ENCODE data around the gene IDH2. TPM values are rescaled to one million over a fixed set of nuclear protein-coding genes. Genes with fewer than 3 reads are reported as not detected.

The IDH2 gene
- total RNA-seq, 1 experiment from 2014 or later = 94.1 TPM

DNA sequence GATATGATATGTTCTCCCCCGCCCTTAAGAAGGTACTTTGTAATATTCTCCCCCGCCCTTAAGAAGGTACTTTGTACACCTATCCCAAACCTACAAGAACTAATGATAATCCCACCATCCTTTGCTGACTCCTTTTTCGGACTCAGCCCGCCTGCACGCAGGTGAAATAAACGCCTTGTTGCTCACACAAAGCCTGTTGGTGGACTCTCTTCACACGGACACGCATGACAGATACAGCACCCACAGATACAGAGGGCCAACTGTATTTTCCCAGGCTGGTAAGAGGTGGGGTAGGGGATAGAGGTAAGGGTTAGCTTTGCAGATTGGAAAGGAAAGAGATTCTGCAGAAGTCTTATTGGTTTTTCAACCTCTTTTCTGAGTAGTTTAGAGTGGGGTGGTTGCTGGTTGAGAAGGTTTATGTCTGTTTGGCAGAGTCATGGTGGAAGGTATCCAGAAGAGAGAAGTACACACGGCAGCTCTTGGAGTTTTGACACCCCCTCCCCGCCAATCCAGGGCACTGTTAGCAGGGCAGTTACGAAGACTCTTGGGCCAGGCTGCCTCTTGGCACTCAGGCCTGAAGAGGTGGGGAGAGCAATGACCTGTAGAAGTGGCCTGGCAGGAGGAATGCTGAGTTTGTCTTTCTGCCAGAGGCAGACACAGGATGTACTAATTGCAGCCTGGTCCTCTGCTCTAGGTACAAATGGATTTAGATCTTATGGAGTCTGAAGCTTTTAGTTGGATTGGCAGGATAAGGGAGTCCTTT is 36.0 kb upstream of the IDH2 start:
- no peaks in the 10 kb centered on the region for H3K27me3 ChIP-seq (ENCODE audit: low read length)
- CTCF ChIA-PET = no interaction called here
- POLR2A ChIA-PET (ENCODE audit: unreplicated experiment) = no interaction called here
- H4K20me1 ChIP-seq (ENCODE audit: low read length) = no peaks in the 10 kb centered on the region
- H3K9me2 ChIP-seq (replicated peaks; ENCODE audit: low read length) = no peaks in the 10 kb centered on the region
- H2AFZ ChIP-seq (ENCODE audit: low read length) = no peak overlapping the region
- H3K27ac ChIP-seq (ENCODE audit: low read length) = no peak overlapping the region
- peaks cover 9% of the 10 kb centered on the region for H3K4me1 ChIP-seq (ENCODE audit: insufficient read depth, low read length)
- H3K36me3 ChIP-seq (ENCODE audit: low read depth, low read length) = no peaks in the 10 kb centered on the region
- H3K9me3 ChIP-seq (ENCODE audit: low read length) = no peaks in the 10 kb centered on the region
- H3K79me2 ChIP-seq (ENCODE audit: low read length) = no peaks in the 10 kb centered on the region
- no peak overlapping the region for H3K9ac ChIP-seq (ENCODE audit: low read length)
- intact Hi-C loops (cut with micrococcal nuclease) = no loop called here
- no peak overlapping the region for H3K4me2 ChIP-seq (ENCODE audit: low read length)
- no TSS peak for BruUV-seq (replicated peaks)
- DNase-seq = no peak
- H3F3A ChIP-seq (ENCODE audit: low read length, unreplicated experiment) = no peaks in the 10 kb centered on the region
- no peak overlapping the region for H3K4me3 ChIP-seq (ENCODE audit: low read length)
- TF ChIP-seq, protein P1, sequence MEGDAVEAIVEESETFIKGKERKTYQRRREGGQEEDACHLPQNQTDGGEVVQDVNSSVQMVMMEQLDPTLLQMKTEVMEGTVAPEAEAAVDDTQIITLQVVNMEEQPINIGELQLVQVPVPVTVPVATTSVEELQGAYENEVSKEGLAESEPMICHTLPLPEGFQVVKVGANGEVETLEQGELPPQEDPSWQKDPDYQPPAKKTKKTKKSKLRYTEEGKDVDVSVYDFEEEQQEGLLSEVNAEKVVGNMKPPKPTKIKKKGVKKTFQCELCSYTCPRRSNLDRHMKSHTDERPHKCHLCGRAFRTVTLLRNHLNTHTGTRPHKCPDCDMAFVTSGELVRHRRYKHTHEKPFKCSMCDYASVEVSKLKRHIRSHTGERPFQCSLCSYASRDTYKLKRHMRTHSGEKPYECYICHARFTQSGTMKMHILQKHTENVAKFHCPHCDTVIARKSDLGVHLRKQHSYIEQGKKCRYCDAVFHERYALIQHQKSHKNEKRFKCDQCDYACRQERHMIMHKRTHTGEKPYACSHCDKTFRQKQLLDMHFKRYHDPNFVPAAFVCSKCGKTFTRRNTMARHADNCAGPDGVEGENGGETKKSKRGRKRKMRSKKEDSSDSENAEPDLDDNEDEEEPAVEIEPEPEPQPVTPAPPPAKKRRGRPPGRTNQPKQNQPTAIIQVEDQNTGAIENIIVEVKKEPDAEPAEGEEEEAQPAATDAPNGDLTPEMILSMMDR (conservative IDR thresholded peaks at IDR 0.05; ENCODE audit: low read depth, low read length) = no peak
- TF ChIP-seq EZH2phosphoT487 (IDR thresholded peaks at IDR 0.05; ENCODE audit: borderline replicate concordance, low read length) (no peak), EZH2 (IDR thresholded peaks at IDR 0.05; ENCODE audit: low read length, unreplicated experiment) (no peak)
- ATAC-seq = no peak

- Histone ChIP-seq H3K27me3 (ENCODE audit: low read length) (no peaks in the 10 kb centered on the region), H3K9me3 (ENCODE audit: low read length) (no peaks in the 10 kb centered on the region), H3K27ac (ENCODE audit: low read length) (no peak overlapping the region), H3K4me1 (ENCODE audit: insufficient read depth, low read length) (no peaks in the 10 kb centered on the region), H3K9ac (ENCODE audit: low read length) (no peak overlapping the region), H3K79me2 (ENCODE audit: low read length) (no peaks in the 10 kb centered on the region), H3K36me3 (ENCODE audit: low read depth, low read length) (no peaks in the 10 kb centered on the region), H3K4me2 (ENCODE audit: low read length) (no peak overlapping the region), H3K4me3 (ENCODE audit: low read length) (no peak overlapping the region), H3K9me2 (replicated peaks; ENCODE audit: low read length) (no peaks in the 10 kb centered on the region), H4K20me1 (ENCODE audit: low read length) (no peaks in the 10 kb centered on the region), H3F3A (ENCODE audit: low read length, unreplicated experiment) (no peaks in the 10 kb centered on the region), H2AFZ (ENCODE audit: low read length) (no peak overlapping the region)
- TF ChIP-seq EZH2phosphoT487 (IDR thresholded peaks at IDR 0.05; ENCODE audit: borderline replicate concordance, low read length) (no peak), EZH2 (IDR thresholded peaks at IDR 0.05; ENCODE audit: low read length, unreplicated experiment) (no peak)
- TF ChIP-seq, protein P1 (conservative IDR thresholded peaks at IDR 0.05; ENCODE audit: low read depth, low read length) = no peak
- POLR2A ChIA-PET (ENCODE audit: unreplicated experiment) = no interaction called here
- DNase-seq (no peak), ATAC-seq (no peak)
- CTCF ChIA-PET = no interaction called here
- intact Hi-C loops (cut with micrococcal nuclease) = no loop called here
- no TSS peak for BruUV-seq (replicated peaks)
Observed at GRCh38 chr15:90132437-90132836, 30.2 kb upstream of the IDH2 start.

DNA sequence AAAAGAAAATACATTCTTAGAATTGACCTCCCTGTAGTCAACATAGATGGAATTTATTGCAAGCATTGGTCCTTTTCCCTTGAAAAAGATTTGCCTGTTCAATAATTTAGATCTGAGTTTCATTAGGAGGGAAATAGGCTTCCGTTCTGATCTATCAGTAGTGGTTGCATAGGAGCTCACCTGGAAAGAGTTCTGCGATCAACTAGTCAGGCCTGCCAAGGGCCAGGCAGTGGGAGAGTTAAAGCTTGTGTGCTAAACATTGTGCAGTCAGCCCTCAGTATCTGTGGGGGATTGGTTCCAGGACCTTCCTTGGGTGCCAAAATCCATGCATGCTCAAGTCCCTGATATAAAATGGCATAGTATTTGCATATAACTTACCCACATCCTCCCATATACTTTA is 29.6 kb upstream of the IDH2 start:
- Histone ChIP-seq H3K27me3 (ENCODE audit: low read length) (no peaks in the 10 kb centered on the region), H3K79me2 (ENCODE audit: low read length) (no peaks in the 10 kb centered on the region), H3K36me3 (ENCODE audit: low read depth, low read length) (no peaks in the 10 kb centered on the region), H3K4me2 (ENCODE audit: low read length) (no peak overlapping the region), H3K9me2 (replicated peaks; ENCODE audit: low read length) (no peaks in the 10 kb centered on the region), H3K4me1 (ENCODE audit: insufficient read depth, low read length) (no peaks in the 10 kb centered on the region), H3K4me3 (ENCODE audit: low read length) (no peak overlapping the region), H3K27ac (ENCODE audit: low read length) (no peak overlapping the region), H2AFZ (ENCODE audit: low read length) (no peak overlapping the region), H3K9me3 (ENCODE audit: low read length) (no peaks in the 10 kb centered on the region), H4K20me1 (ENCODE audit: low read length) (no peaks in the 10 kb centered on the region), H3K9ac (ENCODE audit: low read length) (no peak overlapping the region), H3F3A (ENCODE audit: low read length, unreplicated experiment) (no peaks in the 10 kb centered on the region)
- POLR2A ChIA-PET (ENCODE audit: unreplicated experiment) = no interaction called here
- CTCF ChIA-PET = no interaction called here
- DNase-seq (no peak), ATAC-seq (no peak; the same call in 1 of the 2 replicates)
- no TSS peak for BruUV-seq (replicated peaks)
- intact Hi-C loops (cut with micrococcal nuclease) = no loop called here
- TF ChIP-seq EZH2phosphoT487 (IDR thresholded peaks at IDR 0.05; ENCODE audit: borderline replicate concordance, low read length) (no peak), EZH2 (IDR thresholded peaks at IDR 0.05; ENCODE audit: low read length, unreplicated experiment) (no peak)
- TF ChIP-seq, protein P1 (conservative IDR thresholded peaks at IDR 0.05; ENCODE audit: low read depth, low read length) = no peak
